ENCODE data around the gene DDX42. TPM values are rescaled to one million over a fixed set of nuclear protein-coding genes. Genes with fewer than 3 reads are reported as not detected.

Gene DDX42
- total and polyA plus RNA-seq, 2 of the 13 experiments (the other 11 are each of a cell fraction or from before 2014, with no cell fraction given): 87.2 to 92.9 TPM

DNA sequence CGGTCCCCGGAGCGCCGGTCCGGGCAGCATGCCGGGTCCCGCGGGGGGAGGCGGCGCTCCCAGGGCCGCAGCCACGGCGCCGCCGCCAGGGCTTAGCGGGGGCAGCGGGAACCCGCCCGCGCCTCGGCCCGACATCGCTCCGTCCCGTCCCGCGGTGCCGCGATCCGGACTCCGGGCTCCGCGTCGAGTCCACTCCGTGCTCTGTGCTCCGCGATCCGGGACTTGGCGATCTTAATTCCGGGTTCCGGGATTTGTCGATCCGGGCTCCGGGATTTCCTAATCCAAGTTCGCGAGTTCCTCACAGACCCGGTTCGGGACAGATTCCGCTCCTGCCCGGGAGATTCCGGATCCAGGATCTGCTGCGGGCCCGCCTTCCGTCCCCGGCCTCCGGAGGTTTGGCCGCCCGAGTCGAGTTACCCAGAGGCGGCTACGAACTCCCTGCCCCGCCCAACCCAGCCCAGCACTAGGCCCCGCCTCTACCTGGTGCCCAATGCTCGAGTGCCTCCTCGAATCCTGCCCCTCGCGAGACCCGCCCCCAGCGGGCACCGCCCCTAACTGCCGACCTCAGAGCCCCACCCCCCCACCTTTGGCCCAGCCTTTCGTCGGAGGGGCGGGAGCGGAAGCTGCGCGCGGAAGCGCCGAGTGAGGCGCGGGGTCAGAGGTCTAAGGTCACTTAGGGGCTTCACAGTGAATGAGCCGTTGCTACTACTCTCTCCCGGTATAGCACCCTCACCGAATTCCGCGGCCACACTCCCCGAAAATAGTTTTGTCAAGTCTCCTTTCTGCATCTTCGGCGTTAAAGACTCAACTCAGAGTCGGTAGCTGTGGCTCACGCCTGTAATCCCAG, 68.8 kb downstream of the DDX42 start, which contains the start of gene SMARCD2 (continued):
- TF ChIP-seq, protein P1, sequence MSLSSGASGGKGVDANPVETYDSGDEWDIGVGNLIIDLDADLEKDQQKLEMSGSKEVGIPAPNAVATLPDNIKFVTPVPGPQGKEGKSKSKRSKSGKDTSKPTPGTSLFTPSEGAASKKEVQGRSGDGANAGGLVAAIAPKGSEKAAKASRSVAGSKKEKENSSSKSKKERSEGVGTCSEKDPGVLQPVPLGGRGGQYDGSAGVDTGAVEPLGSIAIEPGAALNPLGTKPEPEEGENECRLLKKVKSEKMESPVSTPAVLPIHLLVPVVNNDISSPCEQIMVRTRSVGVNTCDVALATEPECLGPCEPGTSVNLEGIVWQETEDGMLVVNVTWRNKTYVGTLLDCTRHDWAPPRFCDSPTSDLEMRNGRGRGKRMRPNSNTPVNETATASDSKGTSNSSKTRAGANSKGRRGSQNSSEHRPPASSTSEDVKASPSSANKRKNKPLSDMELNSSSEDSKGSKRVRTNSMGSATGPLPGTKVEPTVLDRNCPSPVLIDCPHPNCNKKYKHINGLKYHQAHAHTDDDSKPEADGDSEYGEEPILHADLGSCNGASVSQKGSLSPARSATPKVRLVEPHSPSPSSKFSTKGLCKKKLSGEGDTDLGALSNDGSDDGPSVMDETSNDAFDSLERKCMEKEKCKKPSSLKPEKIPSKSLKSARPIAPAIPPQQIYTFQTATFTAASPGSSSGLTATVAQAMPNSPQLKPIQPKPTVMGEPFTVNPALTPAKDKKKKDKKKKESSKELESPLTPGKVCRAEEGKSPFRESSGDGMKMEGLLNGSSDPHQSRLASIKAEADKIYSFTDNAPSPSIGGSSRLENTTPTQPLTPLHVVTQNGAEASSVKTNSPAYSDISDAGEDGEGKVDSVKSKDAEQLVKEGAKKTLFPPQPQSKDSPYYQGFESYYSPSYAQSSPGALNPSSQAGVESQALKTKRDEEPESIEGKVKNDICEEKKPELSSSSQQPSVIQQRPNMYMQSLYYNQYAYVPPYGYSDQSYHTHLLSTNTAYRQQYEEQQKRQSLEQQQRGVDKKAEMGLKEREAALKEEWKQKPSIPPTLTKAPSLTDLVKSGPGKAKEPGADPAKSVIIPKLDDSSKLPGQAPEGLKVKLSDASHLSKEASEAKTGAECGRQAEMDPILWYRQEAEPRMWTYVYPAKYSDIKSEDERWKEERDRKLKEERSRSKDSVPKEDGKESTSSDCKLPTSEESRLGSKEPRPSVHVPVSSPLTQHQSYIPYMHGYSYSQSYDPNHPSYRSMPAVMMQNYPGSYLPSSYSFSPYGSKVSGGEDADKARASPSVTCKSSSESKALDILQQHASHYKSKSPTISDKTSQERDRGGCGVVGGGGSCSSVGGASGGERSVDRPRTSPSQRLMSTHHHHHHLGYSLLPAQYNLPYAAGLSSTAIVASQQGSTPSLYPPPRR (CRISPR knock-in tag; IDR thresholded peaks at IDR 0.05; ENCODE audit: borderline replicate concordance): no peak; the same call in 1 of the 2 replicates
- TF ChIP-seq SRSF1 (optimal IDR thresholded peaks at IDR 0.05; ENCODE audit: low read depth, low read length) (no peak), ZKSCAN5 (CRISPR knock-in tag; IDR thresholded peaks at IDR 0.05) (no peak), ZNF556 (CRISPR knock-in tag; IDR thresholded peaks at IDR 0.05; ENCODE audit: borderline replicate concordance) (peak; percentile 89; the same call in 1 of the 2 replicates), ZNF543 (CRISPR knock-in tag; IDR thresholded peaks at IDR 0.05) (peak; percentile 83), MEIS1 (CRISPR knock-in tag; IDR thresholded peaks at IDR 0.05; ENCODE audit: borderline replicate concordance) (no peak; the same call in 1 of the 2 replicates), SETDB1 (CRISPR knock-in tag; IDR thresholded peaks at IDR 0.05; ENCODE audit: borderline replicate concordance) (no peak), HHEX (CRISPR knock-in tag; IDR thresholded peaks at IDR 0.05) (no peak; the same call in 1 of the 2 replicates), CEBPB (IDR thresholded peaks at IDR 0.05; ENCODE audit: borderline replicate concordance, low read depth, low read length) (no peak), MAFK (conservative IDR thresholded peaks at IDR 0.05 in 1 of 2, IDR thresholded peaks at IDR 0.05 in 1 of 2; ENCODE audit: low read length in 2 of 2) (no peak), NFIB (CRISPR knock-in tag; IDR thresholded peaks at IDR 0.05; ENCODE audit: borderline replicate concordance) (no peak), RARG (CRISPR knock-in tag; IDR thresholded peaks at IDR 0.05; ENCODE audit: low read depth) (no peak), KLF11 (CRISPR knock-in tag; IDR thresholded peaks at IDR 0.05) (peak; percentile 85; the same call in 1 of the 2 replicates), ZNF562 (CRISPR knock-in tag; IDR thresholded peaks at IDR 0.05; ENCODE audit: borderline replicate concordance) (0 out of 2 replicates have a peak, but pooled peaks have one; percentile 75), ZSCAN25 (CRISPR knock-in tag; IDR thresholded peaks at IDR 0.05) (peak; percentile 45)
- TF ChIP-seq, protein P2, sequence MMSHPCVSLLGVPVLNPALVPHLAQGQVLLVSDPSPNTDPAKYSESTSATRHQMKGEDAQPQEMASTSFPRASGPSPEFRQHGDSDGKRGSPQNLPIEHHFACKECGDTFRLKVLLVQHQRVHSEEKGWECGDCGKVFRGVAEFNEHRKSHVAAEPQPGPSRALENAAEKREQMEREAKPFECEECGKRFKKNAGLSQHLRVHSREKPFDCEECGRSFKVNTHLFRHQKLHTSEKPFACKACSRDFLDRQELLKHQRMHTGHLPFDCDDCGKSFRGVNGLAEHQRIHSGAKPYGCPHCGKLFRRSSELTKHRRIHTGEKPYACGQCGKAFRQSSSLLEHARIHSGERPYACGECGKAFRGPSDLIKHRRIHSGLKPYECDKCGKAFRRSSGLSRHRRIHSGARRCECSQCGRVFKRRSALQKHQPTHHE (CRISPR knock-in tag; IDR thresholded peaks at IDR 0.05; ENCODE audit: borderline replicate concordance): peak; percentile 89; the same call in 1 of the 2 replicates
- TF ChIP-seq, protein P3, sequence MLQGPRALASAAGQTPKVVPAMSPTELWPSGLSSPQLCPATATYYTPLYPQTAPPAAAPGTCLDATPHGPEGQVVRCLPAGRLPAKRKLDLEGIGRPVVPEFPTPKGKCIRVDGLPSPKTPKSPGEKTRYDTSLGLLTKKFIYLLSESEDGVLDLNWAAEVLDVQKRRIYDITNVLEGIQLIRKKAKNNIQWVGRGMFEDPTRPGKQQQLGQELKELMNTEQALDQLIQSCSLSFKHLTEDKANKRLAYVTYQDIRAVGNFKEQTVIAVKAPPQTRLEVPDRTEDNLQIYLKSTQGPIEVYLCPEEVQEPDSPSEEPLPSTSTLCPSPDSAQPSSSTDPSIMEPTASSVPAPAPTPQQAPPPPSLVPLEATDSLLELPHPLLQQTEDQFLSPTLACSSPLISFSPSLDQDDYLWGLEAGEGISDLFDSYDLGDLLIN (CRISPR knock-in tag; IDR thresholded peaks at IDR 0.05; ENCODE audit: borderline replicate concordance): no peak
- TF ChIP-seq, protein P4, sequence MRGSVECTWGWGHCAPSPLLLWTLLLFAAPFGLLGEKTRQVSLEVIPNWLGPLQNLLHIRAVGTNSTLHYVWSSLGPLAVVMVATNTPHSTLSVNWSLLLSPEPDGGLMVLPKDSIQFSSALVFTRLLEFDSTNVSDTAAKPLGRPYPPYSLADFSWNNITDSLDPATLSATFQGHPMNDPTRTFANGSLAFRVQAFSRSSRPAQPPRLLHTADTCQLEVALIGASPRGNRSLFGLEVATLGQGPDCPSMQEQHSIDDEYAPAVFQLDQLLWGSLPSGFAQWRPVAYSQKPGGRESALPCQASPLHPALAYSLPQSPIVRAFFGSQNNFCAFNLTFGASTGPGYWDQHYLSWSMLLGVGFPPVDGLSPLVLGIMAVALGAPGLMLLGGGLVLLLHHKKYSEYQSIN (CRISPR knock-in tag; IDR thresholded peaks at IDR 0.05; ENCODE audit: borderline replicate concordance): no peak
- TF ChIP-seq, protein P5, sequence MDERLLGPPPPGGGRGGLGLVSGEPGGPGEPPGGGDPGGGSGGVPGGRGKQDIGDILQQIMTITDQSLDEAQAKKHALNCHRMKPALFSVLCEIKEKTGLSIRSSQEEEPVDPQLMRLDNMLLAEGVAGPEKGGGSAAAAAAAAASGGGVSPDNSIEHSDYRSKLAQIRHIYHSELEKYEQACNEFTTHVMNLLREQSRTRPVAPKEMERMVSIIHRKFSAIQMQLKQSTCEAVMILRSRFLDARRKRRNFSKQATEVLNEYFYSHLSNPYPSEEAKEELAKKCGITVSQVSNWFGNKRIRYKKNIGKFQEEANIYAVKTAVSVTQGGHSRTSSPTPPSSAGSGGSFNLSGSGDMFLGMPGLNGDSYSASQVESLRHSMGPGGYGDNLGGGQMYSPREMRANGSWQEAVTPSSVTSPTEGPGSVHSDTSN (CRISPR knock-in tag; IDR thresholded peaks at IDR 0.05): no peak
